ENCODE data around the gene ULK4.
"Not testable (repeated sequence)": the region's sequence is repeated elsewhere in the genome, so short reads cannot be mapped to it uniquely, and the experiment has no call there.

ULK4 gene

DNA sequence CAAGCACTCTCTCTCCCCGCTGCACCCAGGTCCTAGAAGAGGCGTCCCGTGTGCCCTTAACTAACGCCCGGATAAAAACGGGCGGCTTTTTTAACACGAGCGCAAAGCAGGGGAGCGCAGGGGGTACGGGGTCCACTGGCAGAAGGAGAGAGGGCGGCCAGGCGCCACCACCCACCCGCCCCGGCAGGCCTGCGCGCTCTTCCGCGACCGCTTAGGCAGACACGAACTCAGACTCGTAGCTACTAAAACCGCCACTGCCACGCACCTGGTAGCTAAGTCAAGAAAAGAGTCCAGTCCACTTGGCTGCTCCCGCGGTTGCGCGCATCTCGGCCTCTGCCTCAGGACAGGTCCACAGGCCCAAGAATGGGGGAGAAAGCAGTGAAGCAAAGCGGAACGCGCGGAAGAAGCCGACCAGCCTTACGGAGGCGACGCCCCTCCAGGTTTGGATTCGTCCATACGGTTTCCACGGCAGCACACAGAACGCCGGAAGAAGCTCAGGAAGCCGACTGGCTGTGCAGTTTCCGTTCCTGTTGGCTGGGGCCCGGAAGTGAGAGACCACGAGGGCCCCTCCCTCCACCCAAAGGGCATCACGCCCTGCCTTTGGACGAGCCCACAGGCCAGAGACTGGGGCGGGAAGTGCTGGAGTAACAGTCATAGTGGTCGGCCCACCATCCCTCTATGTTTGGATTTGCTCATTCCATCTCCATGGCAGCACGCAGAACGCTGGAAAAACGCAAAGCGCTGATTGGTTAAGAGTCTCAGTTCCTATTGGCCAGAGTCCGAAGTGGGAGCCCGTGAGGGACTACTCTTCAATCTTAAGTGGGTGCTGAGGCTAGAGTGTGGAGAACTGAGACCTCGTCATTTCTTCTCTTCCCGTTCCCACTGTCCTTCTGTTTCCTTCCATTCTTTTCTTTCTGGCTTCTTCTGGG is at the start of gene ULK4:
Gene ULK4, minus strand, starts transcription at position 353 of the 929 bp plus-strand sequence. CDS start 7,344 bp downstream, outside the sequence.
- DNase-seq (ENCODE audit: low read depth) = peak; percentile 99

GRCh38 chr3:42010530-42010929 is 48.6 kb upstream of the ULK4 start:
- DNase-seq (ENCODE audit: low read depth) = no peak

DNA sequence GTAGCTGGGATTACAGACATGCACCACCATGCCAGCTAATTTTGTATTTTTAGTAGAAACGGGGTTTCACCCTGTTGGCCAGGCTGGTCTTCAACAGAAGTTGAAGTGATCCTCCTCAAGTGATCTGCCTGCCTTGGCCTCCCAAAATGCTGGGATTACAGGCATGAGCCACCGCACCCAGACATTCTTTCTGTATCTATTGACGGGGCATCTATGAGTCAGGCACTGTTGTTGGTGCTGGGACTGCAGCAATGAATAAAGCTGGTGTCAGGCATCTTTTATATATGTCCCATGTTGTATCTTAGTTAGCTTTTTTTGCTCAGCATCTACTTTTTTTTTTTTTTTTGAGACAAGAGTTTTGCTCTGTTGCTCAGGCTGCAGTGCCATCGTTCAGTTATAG is 47.6 kb upstream of the ULK4 start:
- DNase-seq (ENCODE audit: low read depth) = no peak

GRCh38 chr3:42007785-42008184 is 45.9 kb upstream of the ULK4 start:
- no peak for DNase-seq (ENCODE audit: low read depth)

DNA sequence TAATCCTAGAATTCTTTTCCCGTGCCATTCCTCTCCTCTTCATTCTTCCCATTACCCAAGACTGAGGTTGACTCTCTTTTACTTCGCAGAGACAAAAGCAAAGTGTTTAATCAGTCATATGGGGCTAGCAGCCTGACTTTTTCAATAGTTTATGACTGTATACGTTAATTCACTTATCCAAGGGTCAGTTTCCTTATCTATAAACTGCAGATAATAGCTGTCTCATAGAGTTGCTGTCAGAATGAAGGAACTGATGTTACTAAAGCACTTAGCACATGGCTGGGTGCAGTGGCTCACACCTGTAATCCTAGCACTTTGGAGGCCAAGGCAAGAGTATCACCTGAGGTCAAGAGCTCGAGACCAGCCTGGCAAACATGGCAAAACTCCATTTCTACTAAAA is 43.5 kb upstream of the ULK4 start:
- DNase-seq (ENCODE audit: low read depth) = no peak

DNA sequence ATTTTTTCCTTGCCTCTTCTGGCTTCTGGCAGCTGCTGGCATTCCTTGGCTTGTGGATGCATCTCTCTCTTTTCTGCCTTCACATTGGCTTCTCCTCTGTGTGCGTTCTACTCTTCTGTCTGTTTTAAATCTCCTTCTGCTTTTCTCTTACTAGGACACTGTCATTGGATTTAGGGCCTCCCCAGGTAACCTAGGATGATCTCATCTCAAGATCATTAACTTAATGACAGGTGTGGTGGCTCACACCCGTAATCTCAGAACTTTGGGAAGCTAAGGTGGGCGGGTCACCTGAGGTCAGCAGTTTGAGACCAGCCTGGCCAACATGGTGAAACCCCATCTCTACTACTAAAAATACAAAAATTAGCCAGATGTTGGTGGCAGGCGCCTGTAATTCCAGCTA is 40.9 kb upstream of the ULK4 start:
- no peak for DNase-seq (ENCODE audit: low read depth)

- no peak for DNase-seq (ENCODE audit: low read depth)
Measured at GRCh38 chr3:42001777-42002176, 39.9 kb upstream of the ULK4 start.

- no peak for DNase-seq (ENCODE audit: low read depth)
Measured at GRCh38 chr3:41999909-42000308, 38.0 kb upstream of the ULK4 start.

DNA sequence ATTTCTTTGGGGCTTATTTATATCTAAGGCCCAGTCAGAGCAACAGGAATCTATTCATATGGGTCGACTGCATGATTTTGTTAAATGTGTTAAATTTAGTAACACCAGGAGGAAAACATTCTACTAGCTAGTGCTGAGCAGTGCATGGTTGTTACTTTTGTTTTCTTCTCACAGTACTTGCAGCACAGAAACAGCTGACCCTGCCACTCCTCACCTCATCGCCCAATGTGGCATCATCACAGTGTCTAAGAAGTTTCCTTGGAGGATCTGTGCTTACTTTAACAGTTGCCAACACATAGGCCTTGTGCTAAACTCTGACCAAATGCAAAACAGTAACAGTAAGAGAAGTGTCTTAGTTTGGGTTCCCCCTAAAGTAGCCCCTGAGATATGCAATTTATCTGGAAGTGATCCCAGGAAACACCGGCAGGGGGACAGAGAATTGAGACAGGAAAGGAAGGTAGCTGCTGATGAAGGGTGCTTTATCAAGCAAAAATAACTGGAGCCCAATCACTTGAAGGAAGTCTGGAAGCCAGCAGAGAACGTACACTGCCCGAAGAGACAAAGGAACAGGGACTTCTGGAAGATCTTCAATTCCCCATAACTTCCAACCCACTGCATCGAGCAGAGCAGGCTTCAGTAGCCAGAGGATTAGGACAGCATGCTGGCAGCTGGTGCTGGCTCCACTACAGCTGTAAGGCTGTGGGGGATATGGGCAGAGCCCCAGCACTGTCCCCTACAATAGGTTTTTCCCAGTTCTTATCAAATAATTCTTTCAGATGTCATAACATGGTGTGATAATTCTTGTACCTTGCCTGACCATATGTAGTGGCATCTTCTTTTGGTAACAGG is 36.0 kb upstream of the ULK4 start:
- DNase-seq (ENCODE audit: low read depth) = no peak

DNA sequence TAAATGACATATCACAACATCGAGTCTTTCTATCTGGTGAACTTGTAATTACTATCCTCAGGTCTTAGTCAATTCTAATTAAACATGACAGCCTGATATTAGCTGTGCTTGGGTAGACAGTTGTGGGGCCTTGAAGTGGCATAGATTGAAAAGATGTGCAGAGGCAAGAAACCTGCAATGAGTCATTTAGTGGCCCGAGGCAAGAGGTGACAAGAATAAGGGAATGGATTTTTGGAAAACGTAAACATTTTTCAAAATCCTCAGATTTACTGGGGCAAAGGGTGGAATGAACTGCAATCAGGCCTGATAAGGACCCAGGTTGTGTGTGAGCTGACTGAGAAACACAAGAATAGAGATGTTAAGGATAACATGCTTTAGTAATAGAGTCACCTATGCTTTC is 29.5 kb upstream of the ULK4 start:
- no peak for DNase-seq (ENCODE audit: low read depth)

GRCh38 chr3:41989518-41989917 is 27.6 kb upstream of the ULK4 start:
- DNase-seq (ENCODE audit: low read depth) = no peak

GRCh38 chr3:41987627-41988026 is 25.7 kb upstream of the ULK4 start:
- no peak for DNase-seq (ENCODE audit: low read depth)

DNA sequence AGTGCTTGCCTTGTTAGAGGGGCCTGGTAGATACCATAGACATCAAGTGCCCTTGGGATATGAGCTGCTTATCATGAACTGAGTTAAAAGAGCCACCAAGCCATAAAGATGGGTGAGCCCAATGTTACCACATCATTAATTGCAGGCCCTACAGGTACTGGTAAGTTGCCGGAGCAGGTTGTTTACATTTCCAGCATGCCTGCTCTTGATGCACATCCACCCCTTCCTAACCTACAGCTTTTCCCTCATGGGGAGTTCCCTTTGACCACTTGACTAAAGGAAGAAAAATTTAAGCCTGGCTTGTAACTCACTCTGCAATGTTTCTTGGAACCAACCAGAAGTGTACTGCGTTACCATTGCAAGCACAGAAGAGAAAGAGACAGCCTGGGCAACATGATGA is 24.7 kb upstream of the ULK4 start:
- DNase-seq (ENCODE audit: low read depth) = no peak

- no peak for DNase-seq (ENCODE audit: low read depth)
Measured at GRCh38 chr3:41985018-41985417, 23.1 kb upstream of the ULK4 start.

- not testable (repeated sequence) for DNase-seq (ENCODE audit: low read depth)
Measured at GRCh38 chr3:41983091-41983490, 21.2 kb upstream of the ULK4 start.

DNA sequence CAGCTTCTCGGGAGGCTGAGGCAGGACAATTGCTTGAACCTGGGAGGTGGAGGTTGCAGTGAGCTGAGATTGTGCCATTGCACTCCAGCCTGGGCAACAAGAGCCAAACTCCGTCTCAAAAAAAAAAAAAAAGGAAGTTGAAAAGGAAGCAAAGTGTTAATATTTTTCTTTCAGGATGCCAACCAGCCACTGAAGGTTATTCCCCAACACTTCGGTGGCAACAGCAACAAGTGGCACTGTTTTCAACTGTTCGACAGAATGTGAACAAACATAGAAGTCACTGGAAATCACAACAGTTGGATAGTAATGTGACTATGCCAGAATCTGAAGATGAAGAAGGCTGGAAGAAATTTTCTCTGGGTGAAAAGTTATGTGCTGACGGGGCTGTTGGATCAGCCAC is 15.5 kb upstream of the ULK4 start:
- DNase-seq (ENCODE audit: low read depth) = not testable (repeated sequence)

- no peak for DNase-seq (ENCODE audit: low read depth)
Measured at GRCh38 chr3:41975416-41976103, 13.7 kb upstream of the ULK4 start.

- DNase-seq (ENCODE audit: low read depth) = no peak
Measured at GRCh38 chr3:41974223-41974622, 12.3 kb upstream of the ULK4 start.

DNA sequence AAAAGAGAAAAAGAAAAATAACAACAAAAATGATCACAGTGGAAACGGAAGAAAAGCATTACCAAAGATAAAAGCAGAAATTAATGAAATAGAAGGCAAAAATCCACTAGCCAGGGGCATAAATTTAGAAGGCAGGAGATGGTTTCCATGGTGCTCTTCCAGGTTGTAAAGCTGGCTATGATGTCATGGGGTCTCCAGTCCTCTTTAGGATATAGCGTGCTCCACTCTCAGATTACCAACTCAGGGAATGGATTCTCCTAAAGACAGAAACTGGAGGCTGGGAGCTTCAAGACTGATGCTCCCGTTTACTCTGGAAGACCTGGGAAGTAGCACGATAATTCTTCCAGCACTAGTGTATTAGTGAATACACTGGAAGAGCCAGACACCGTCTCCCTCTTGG is 10.9 kb upstream of the ULK4 start:
- no peak for DNase-seq (ENCODE audit: low read depth)

DNA sequence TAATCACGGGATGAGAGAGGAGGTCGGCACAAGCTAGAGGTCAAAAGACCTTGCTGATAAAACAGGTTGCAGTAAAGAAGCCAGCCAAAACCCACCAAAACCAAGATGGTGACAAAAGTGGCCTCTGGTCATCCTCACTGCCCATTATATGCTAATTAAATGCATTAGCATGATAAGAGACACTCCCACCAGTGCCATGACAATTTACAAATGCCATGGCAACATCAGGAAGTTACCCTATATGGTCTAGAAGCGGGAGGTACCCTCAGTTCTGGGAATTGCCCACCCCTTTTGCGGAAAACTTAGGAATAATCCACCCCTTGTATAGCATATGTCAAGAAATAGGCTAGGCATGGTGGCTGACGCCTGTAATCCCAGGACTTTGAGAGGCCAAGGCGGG is 4.3 kb upstream of the ULK4 start:
- no peak for DNase-seq (ENCODE audit: low read depth)

- no peak for DNase-seq (ENCODE audit: low read depth)
Measured at GRCh38 chr3:41963823-41964222, 1.9 kb upstream of the ULK4 start.
